ENCODE data around the gene HMBS.

The HMBS gene

DNA sequence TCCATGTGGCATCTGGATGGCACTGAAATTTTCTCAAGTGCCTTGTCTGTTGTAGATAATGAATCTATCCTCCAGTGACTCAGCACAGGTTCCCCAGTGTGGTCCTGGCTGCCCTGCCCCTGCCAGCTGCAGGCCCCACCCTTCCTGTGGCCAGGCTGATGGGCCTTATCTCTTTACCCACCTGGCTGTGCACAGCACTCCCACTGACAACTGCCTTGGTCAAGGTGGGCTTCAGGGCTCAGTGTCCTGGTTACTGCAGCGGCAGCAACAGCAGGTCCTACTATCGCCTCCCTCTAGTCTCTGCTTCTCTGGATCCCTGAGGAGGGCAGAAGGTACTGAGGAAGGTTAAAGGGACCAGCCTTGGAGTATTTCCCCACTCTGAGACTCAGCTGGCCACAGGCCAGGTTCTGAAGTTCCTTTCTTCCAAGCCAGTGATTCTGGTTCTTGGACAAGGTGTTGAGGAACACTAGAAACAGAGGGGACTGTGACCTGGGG, 3.1 kb downstream of the HMBS start:
- 0 out of 2 replicates have a peak, but pooled peaks cover 3% of the 10 kb centered on the region for H3K4me1 ChIP-seq (ENCODE audit: control insufficient read depth, insufficient read depth, low read length)
- no peaks in the 10 kb centered on the region for H3K9me3 ChIP-seq (ENCODE audit: control insufficient read depth, insufficient read depth, low read depth, low read length)
- no peak overlapping the region for H3K27ac ChIP-seq (ENCODE audit: extremely low read depth, low read depth, low read length)
- CTCF ChIA-PET = no interaction called here
- POLR2A ChIA-PET = interaction anchor here (0.6 to 1.7 kb wide), 4 partner anchors 19 to 92 kb away, joined by 3 to 6 read pairs (median 4); partner anchors contain the start of genes C2CD2L and VPS11
- peaks cover 0 to 43% of the 10 kb centered on the region in 2 experiments; a peak in 1 of 3 replicates for H3K36me3 ChIP-seq (ENCODE audit: control insufficient read depth in 2 of 2, insufficient read depth in 1 of 2, low read length in 2 of 2)
- no peak overlapping the region for H3K4me3 ChIP-seq (ENCODE audit: low read depth, low read length)
- TF ChIP-seq ZNF140 (tag by site-specific recombination; IDR thresholded peaks at IDR 0.05) (no peak), KLF1 (tag by site-specific recombination; IDR thresholded peaks at IDR 0.05) (peak; percentile 36; the same call in 1 of the 2 replicates)

DNA sequence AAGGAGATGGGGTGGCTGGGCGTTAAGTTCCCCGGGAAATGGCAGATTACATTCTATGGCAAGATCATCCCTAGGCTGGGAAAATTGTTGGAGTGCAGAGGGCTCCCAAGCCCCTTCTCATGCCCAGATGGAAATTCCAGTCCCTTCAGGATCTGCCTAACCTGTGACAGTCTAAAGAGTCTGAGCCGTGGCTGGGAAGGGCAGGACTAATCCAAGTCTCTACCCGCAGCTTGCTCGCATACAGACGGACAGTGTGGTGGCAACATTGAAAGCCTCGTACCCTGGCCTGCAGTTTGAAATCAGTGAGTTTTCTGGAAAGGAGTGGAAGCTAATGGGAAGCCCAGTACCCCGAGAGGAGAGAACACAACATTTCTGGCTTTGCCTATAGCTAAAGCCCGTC, 3.7 kb downstream of the HMBS start:
- ChIA-PET POLR2A (interaction anchor here (0.6 to 0.9 kb wide), 2 partner anchors 21 to 319 kb away, joined by 4 to 5 read pairs; partner anchors contain the start of gene VPS11), CTCF (interaction anchor here (1.1 kb wide), 1 partner anchor 235 kb away, joined by 3 read pairs; no protein-coding TSS in a partner anchor)
- H3K9me3 ChIP-seq (ENCODE audit: control insufficient read depth, insufficient read depth, low read depth, low read length) = no peaks in the 10 kb centered on the region
- H3K4me1 ChIP-seq (ENCODE audit: control insufficient read depth, insufficient read depth, low read length) = 0 out of 2 replicates have a peak, but pooled peaks cover 3% of the 10 kb centered on the region
- peaks cover 0 to 50% of the 10 kb centered on the region in 2 experiments; a peak in 1 of 3 replicates for H3K36me3 ChIP-seq (ENCODE audit: control insufficient read depth in 2 of 2, insufficient read depth in 1 of 2, low read length in 2 of 2)
- H3K27ac ChIP-seq (ENCODE audit: extremely low read depth, low read depth, low read length) = no peak overlapping the region
- TF ChIP-seq GLIS1 (tag by site-specific recombination; IDR thresholded peaks at IDR 0.05) (no peak), ZNF19 (tag by site-specific recombination; IDR thresholded peaks at IDR 0.05; ENCODE audit: low read depth) (no peak)
- no peak overlapping the region for H3K4me3 ChIP-seq (ENCODE audit: low read depth, low read length)

DNA sequence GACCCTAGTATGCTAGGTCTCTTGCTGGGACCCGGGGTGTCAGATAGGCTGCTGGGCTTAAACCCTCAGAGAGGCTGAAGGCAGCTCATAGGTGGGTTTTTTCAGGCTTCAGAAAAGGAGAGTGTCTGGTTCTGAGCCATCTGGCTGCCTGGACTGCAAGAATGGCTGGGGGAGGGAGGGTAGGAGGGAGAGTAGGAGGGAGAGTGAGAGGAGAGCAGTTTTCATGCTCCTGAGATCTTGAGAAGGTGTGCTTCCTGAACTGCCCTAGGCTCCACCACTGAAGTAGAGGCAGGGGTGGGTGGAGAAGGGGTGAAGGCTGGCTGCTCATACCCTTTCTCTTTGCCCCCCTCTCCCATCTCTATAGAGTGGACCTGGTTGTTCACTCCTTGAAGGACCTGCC, 4.6 kb downstream of the HMBS start:
- CTCF ChIA-PET = interaction anchor here (1.1 to 1.4 kb wide), 2 partner anchors 108 to 234 kb away, joined by 3 to 5 read pairs; no protein-coding TSS in a partner anchor
- H3K4me3 ChIP-seq (ENCODE audit: low read depth, low read length) = no peak overlapping the region
- peaks cover 0 to 59% of the 10 kb centered on the region in 2 experiments; a peak in 1 of 3 replicates for H3K36me3 ChIP-seq (ENCODE audit: control insufficient read depth in 2 of 2, insufficient read depth in 1 of 2, low read length in 2 of 2)
- H3K27ac ChIP-seq (ENCODE audit: extremely low read depth, low read depth, low read length) = no peak overlapping the region
- H3K4me1 ChIP-seq (ENCODE audit: control insufficient read depth, insufficient read depth, low read length) = 0 out of 2 replicates have a peak, but pooled peaks cover 3% of the 10 kb centered on the region
- TF ChIP-seq ZNF37A (tag by site-specific recombination; IDR thresholded peaks at IDR 0.05) = no peak
- peak; percentile 96 for TF ChIP-seq PRDM10 (tag by site-specific recombination; IDR thresholded peaks at IDR 0.05)
- TF ChIP-seq TCF7L2 (IDR thresholded peaks at IDR 0.05; ENCODE audit: borderline replicate concordance, low read depth, low read length) = no peak
- TF ChIP-seq, protein P1, sequence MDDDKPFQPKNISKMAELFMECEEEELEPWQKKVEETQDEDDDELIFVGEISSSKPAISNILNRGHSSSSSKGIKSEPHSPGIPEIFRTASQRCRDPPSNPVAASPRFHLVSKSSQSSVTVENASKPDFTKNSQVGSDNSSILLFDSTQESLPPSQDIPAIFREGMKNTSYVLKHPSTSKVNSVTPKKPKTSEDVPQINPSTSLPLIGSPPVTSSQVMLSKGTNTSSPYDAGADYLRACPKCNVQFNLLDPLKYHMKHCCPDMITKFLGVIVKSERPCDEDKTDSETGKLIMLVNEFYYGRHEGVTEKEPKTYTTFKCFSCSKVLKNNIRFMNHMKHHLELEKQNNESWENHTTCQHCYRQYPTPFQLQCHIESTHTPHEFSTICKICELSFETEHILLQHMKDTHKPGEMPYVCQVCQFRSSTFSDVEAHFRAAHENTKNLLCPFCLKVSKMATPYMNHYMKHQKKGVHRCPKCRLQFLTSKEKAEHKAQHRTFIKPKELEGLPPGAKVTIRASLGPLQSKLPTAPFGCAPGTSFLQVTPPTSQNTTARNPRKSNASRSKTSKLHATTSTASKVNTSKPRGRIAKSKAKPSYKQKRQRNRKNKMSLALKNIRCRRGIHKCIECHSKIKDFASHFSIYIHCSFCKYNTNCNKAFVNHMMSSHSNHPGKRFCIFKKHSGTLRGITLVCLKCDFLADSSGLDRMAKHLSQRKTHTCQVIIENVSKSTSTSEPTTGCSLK (tag by site-specific recombination; IDR thresholded peaks at IDR 0.05) = no peak
- TF ChIP-seq ZNF658 (tag by site-specific recombination; IDR thresholded peaks at IDR 0.05) = no peak
- peak; percentile 49 for TF ChIP-seq ZBTB17 (tag by site-specific recombination; IDR thresholded peaks at IDR 0.05)
- TF ChIP-seq RBAK (tag by site-specific recombination; IDR thresholded peaks at IDR 0.05) = no peak
- peak; percentile 86 for TF ChIP-seq EGR2 (tag by site-specific recombination; IDR thresholded peaks at IDR 0.05; ENCODE audit: low read depth)
- peak; percentile 91 for TF ChIP-seq ZFHX2 (tag by site-specific recombination; conservative IDR thresholded peaks at IDR 0.05)
- TF ChIP-seq ZNF501 (tag by site-specific recombination; IDR thresholded peaks at IDR 0.05) = no peak
- no peak for TF ChIP-seq SP3 (tag by site-specific recombination; IDR thresholded peaks at IDR 0.05)
- TF ChIP-seq, protein P2, sequence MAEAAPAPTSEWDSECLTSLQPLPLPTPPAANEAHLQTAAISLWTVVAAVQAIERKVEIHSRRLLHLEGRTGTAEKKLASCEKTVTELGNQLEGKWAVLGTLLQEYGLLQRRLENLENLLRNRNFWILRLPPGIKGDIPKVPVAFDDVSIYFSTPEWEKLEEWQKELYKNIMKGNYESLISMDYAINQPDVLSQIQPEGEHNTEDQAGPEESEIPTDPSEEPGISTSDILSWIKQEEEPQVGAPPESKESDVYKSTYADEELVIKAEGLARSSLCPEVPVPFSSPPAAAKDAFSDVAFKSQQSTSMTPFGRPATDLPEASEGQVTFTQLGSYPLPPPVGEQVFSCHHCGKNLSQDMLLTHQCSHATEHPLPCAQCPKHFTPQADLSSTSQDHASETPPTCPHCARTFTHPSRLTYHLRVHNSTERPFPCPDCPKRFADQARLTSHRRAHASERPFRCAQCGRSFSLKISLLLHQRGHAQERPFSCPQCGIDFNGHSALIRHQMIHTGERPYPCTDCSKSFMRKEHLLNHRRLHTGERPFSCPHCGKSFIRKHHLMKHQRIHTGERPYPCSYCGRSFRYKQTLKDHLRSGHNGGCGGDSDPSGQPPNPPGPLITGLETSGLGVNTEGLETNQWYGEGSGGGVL (tag by site-specific recombination; IDR thresholded peaks at IDR 0.05) = peak; percentile 83
- TF ChIP-seq ZNF23 (tag by site-specific recombination; IDR thresholded peaks at IDR 0.05; ENCODE audit: borderline replicate concordance) = no peak
- TF ChIP-seq HOXD13 (CRISPR knock-in tag; IDR thresholded peaks at IDR 0.05; ENCODE audit: borderline replicate concordance) = no peak
- TF ChIP-seq ZNF24 (tag by site-specific recombination; IDR thresholded peaks at IDR 0.05) = no peak
- no peak for TF ChIP-seq ZSCAN30 (tag by site-specific recombination; IDR thresholded peaks at IDR 0.05)
- POLR2A ChIA-PET = interaction anchor here (0.5 to 1.2 kb wide), 3 partner anchors 21 to 88 kb away, joined by 3 to 4 read pairs (median 4); partner anchors contain the start of gene VPS11
- H3K9me3 ChIP-seq (ENCODE audit: control insufficient read depth, insufficient read depth, low read depth, low read length) = no peaks in the 10 kb centered on the region

All from HEK293 (cell line).